ENCODE results near the gene FGFR1OP2.

The FGFR1OP2 gene

GRCh38 chr12:27006797-27007467 lies 68.7 kb downstream of the FGFR1OP2 start:
- TF ChIP-seq CTCF (conservative IDR thresholded peaks at IDR 0.05; ENCODE audit: low read depth, low read length): no peak
- no peak overlapping the region for H3K4me3 ChIP-seq (ENCODE audit: low read depth, low read length)
- no peak for DNase-seq (ENCODE audit: low read depth)

GRCh38 chr12:27008081-27008480 lies 69.8 kb downstream of the FGFR1OP2 start:
- no peak overlapping the region for H3K4me3 ChIP-seq (ENCODE audit: low read depth, low read length)
- DNase-seq (ENCODE audit: low read depth): no peak
- TF ChIP-seq CTCF (conservative IDR thresholded peaks at IDR 0.05; ENCODE audit: low read depth, low read length): no peak

- no peak overlapping the region for H3K4me3 ChIP-seq (ENCODE audit: low read depth, low read length)
- no peak for DNase-seq (ENCODE audit: low read depth)
- TF ChIP-seq CTCF (conservative IDR thresholded peaks at IDR 0.05; ENCODE audit: low read depth, low read length): no peak
Measured at GRCh38 chr12:27009881-27010301, 71.6 kb downstream of the FGFR1OP2 start.

- H3K4me3 ChIP-seq (ENCODE audit: low read depth, low read length): no peak overlapping the region
- no peak for DNase-seq (ENCODE audit: low read depth)
- no peak for TF ChIP-seq CTCF (conservative IDR thresholded peaks at IDR 0.05; ENCODE audit: low read depth, low read length)
Measured at GRCh38 chr12:27012239-27012981, 74.1 kb downstream of the FGFR1OP2 start.

GRCh38 chr12:27012982-27013255 lies 74.6 kb downstream of the FGFR1OP2 start:
- no peak overlapping the region for H3K4me3 ChIP-seq (ENCODE audit: low read depth, low read length)
- no peak for TF ChIP-seq CTCF (conservative IDR thresholded peaks at IDR 0.05; ENCODE audit: low read depth, low read length)
- no peak for DNase-seq (ENCODE audit: low read depth)

GRCh38 chr12:27013611-27014084 lies 75.4 kb downstream of the FGFR1OP2 start:
- peak; percentile 8 for TF ChIP-seq CTCF (conservative IDR thresholded peaks at IDR 0.05; ENCODE audit: low read depth, low read length)
- peak; percentile 67 for DNase-seq (ENCODE audit: low read depth)
- H3K4me3 ChIP-seq (ENCODE audit: low read depth, low read length): peak overlapping the region; percentile 89

All from choroid plexus epithelial cell (primary cell).